Raji (cell line): ENCODE data around the gene CNNM3.

Experiments
- POLR2A ChIP-seq: IDR thresholded peaks from 2 replicates; pipeline ENCODE4 v1.6.1; 2011; ENCODE audit warnings: low read depth, low read length, control low read depth; ENCODE audit not compliant: insufficient read depth

The CNNM3 gene

GRCh38 chr2:96808176-96808837, 7.8 kb upstream of the CNNM3 start:
- TF ChIP-seq POLR2A, result no peak

- TF ChIP-seq POLR2A, result no peak
Observed at GRCh38 chr2:96809216-96809882, 6.7 kb upstream of the CNNM3 start.

- no peak for TF ChIP-seq POLR2A
Observed at GRCh38 chr2:96809951-96810782, 5.9 kb upstream of the CNNM3 start.

GRCh38 chr2:96810783-96811192, 5.3 kb upstream of the CNNM3 start:
- TF ChIP-seq POLR2A, result no peak

- no peak for TF ChIP-seq POLR2A
Observed at GRCh38 chr2:96811917-96812316, 4.2 kb upstream of the CNNM3 start.

GRCh38 chr2:96813656-96814055, 2.4 kb upstream of the CNNM3 start:
- no peak for TF ChIP-seq POLR2A

GRCh38 chr2:96815326-96816126, 542 bp upstream of the CNNM3 start:
- TF ChIP-seq POLR2A, result peak; percentile 41

- TF ChIP-seq POLR2A, result no peak
Observed at GRCh38 chr2:96816836-96817702, 1.0 kb downstream of the CNNM3 start.

- no peak for TF ChIP-seq POLR2A
Observed at GRCh38 chr2:96817882-96818281, 1.8 kb downstream of the CNNM3 start.

- TF ChIP-seq POLR2A, result no peak
Observed at GRCh38 chr2:96819128-96819875, 3.2 kb downstream of the CNNM3 start.

GRCh38 chr2:96819876-96820511, 3.9 kb downstream of the CNNM3 start:
- TF ChIP-seq POLR2A, result no peak

- TF ChIP-seq POLR2A, result no peak
Observed at GRCh38 chr2:96821113-96821675, 5.1 kb downstream of the CNNM3 start.

GRCh38 chr2:96822786-96823185, 6.7 kb downstream of the CNNM3 start:
- no peak for TF ChIP-seq POLR2A
